HCT116 (cell line): Measurements from ENCODE around the gene CLASP1.

Source experiments
- CTCF ChIP-seq, 3 experiments: fragments of 200-600 bp in 1 of 3; sonication (generic) in 1 of 3; IDR thresholded peaks in 2 of 3; conservative IDR thresholded peaks in 1 of 3; 2 replicates each; pipeline ENCODE4 v1.5.1; 2012 to 2017; ENCODE audit warnings: low read depth in 2 of 3, low read length in 2 of 3, antibody characterized with exemption in 1 of 3, borderline replicate concordance in 1 of 3, control low read depth in 1 of 3, mild to moderate bottlenecking in 1 of 3, mixed read lengths in 1 of 3, mixed run types in 1 of 3, moderate library complexity in 1 of 3; ENCODE audit not compliant: insufficient read depth in 1 of 3
- YY1 ChIP-seq: IDR thresholded peaks from 2 replicates; pipeline ENCODE4 v1.6.1; 2011; ENCODE audit warnings: low read length, low read depth, moderate library complexity, mild to moderate bottlenecking; ENCODE audit not compliant: insufficient replicate concordance; ENCODE audit errors: extremely low read depth

GRCh38 chr2:121694398-121695170 lies 45.3 kb upstream of the CLASP1 start:
- TF ChIP-seq YY1 (no peak), CTCF (IDR thresholded peaks at IDR 0.05 in 2 of 3, conservative IDR thresholded peaks at IDR 0.05 in 1 of 3; ENCODE audit: borderline replicate concordance in 1 of 3, insufficient read depth in 1 of 3, low read depth in 2 of 3, low read length in 2 of 3) (no peak)
